ENCODE data around the gene GYG2.
"Not testable (repeated sequence)": the region's sequence is repeated elsewhere in the genome, so short reads cannot be mapped to it uniquely, and the experiment has no call there.

Gene GYG2

DNA sequence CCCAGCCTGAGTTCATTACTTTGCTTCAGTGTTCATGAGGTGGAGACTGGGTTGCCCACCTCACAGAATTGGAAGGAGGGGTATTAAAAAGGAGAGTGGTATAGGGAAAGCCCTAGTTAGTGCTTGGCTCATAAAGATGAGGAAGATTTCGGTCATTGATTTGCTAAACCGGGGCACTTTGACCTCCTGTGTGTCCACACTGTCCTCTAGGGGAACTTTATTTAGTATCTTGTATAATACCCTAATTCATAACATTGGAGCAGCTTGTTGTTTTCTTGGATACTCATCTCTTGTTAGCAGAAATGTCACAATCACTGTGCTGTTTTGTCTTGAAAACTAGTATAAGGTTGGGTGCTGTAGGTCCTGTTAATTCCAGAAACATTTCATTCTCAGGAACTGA lies 49.8 kb downstream of the GYG2 start:
- Histone ChIP-seq H3K36me3 (ENCODE audit: control insufficient read depth in 4 of 4, insufficient read depth in 4 of 4, low read length in 3 of 4) (no peaks in the 10 kb centered on the region), H3K9me3 (ENCODE audit: control extremely low read depth in 1 of 5, control insufficient read depth in 4 of 5, insufficient read depth in 2 of 5, low read depth in 1 of 5, low read length in 4 of 5) (peaks cover 0 to 14% (median 5%) of the 10 kb centered on the region in 5 experiments), H3K4me3 (ENCODE audit: control insufficient read depth in 1 of 7, extremely low read depth in 1 of 7, insufficient read depth in 4 of 7, low read depth in 2 of 7, low read length in 6 of 7) (no peak overlapping the region), H3K4me1 (ENCODE audit: control extremely low read depth in 1 of 4, control insufficient read depth in 4 of 4, insufficient read depth in 4 of 4, low read length in 3 of 4) (no peaks in the 10 kb centered on the region), H3K27ac (ENCODE audit: insufficient read depth in 1 of 2, low read depth in 1 of 2, low read length in 2 of 2, poor library complexity in 1 of 2, severe bottlenecking in 2 of 2) (no peak overlapping the region), H3K27me3 (replicated peaks in 2 of 5; ENCODE audit: control insufficient read depth in 4 of 5, insufficient read depth in 5 of 5, low read length in 4 of 5) (peaks cover 0 to 2% (median 0%) of the 10 kb centered on the region in 5 experiments)
- DNase-seq, result no peak
- POLR2A ChIA-PET, result no interaction called here
- CTCF ChIA-PET, result no interaction called here
- WGBS (ENCODE audit: insufficient coverage), result 100% methylated on average over 1 of the region's 2 CpGs

DNA sequence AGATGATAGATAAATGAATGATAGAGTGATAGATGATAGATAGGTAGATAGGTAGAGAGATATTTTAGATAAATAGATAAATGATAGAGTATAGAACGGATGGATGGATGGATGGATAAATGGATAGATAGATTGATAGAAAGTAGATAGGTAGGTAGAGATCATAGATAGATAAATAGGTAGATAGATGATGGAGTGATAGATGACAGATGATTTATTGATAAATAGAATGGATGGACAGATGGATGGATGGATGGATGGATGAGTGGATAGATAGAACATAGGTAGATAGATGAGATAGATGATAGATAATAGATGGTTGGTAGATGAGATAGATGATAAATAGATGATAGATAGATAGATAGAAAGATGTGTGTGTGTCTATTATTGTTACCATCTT lies 50.9 kb downstream of the GYG2 start:
- no peaks in the 10 kb centered on the region for H3K4me1 ChIP-seq (ENCODE audit: control extremely low read depth in 1 of 4, control insufficient read depth in 4 of 4, insufficient read depth in 4 of 4, low read length in 3 of 4)
- POLR2A ChIA-PET, result no interaction called here
- no peaks in the 10 kb centered on the region for H3K36me3 ChIP-seq (ENCODE audit: control insufficient read depth in 4 of 4, insufficient read depth in 4 of 4, low read length in 3 of 4)
- WGBS (ENCODE audit: insufficient coverage), result 95% methylated on average over 1 of the region's 1 CpG
- CTCF ChIA-PET, result no interaction called here
- H3K4me3 ChIP-seq (ENCODE audit: control insufficient read depth in 1 of 7, extremely low read depth in 1 of 7, insufficient read depth in 4 of 7, low read depth in 2 of 7, low read length in 6 of 7), result no peak overlapping the region
- no peak for DNase-seq
- H3K27ac ChIP-seq (ENCODE audit: insufficient read depth in 1 of 2, low read depth in 1 of 2, low read length in 2 of 2, poor library complexity in 1 of 2, severe bottlenecking in 2 of 2), result no peak overlapping the region
- peaks cover 0 to 5% (median 5%) of the 10 kb centered on the region in 5 experiments for H3K9me3 ChIP-seq (ENCODE audit: control extremely low read depth in 1 of 5, control insufficient read depth in 4 of 5, insufficient read depth in 2 of 5, low read depth in 1 of 5, low read length in 4 of 5)
- H3K27me3 ChIP-seq (replicated peaks in 2 of 5; ENCODE audit: control insufficient read depth in 4 of 5, insufficient read depth in 5 of 5, low read length in 4 of 5), result peaks cover 0 to 2% (median 0%) of the 10 kb centered on the region in 5 experiments

DNA sequence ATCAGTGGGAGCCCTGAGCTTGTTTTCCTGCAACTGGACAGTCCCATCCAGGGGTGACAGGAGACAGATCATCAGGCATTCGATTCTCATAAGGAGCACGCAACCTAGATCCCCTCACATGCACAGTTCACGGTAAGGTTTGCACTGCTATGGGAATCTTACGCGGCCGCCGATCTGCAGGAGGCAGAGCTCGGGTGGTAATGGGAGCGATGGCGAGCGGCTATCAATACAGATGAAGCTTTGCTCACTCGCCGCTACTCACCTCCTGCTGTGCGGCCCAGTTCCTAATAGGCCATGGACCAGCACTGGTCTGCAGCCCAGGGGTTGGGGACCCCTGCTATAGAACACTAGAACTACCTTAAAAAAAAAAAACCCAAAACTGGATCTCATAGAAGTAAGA lies 55.0 kb downstream of the GYG2 start:
- no peak overlapping the region for H3K27ac ChIP-seq (ENCODE audit: insufficient read depth in 1 of 2, low read depth in 1 of 2, low read length in 2 of 2, poor library complexity in 1 of 2, severe bottlenecking in 2 of 2)
- no peaks in the 10 kb centered on the region for H3K9me3 ChIP-seq (ENCODE audit: control extremely low read depth in 1 of 5, control insufficient read depth in 4 of 5, insufficient read depth in 2 of 5, low read depth in 1 of 5, low read length in 4 of 5)
- H3K36me3 ChIP-seq (ENCODE audit: control insufficient read depth in 4 of 4, insufficient read depth in 4 of 4, low read length in 3 of 4), result no peaks in the 10 kb centered on the region
- no peak overlapping the region for H3K4me3 ChIP-seq (ENCODE audit: control insufficient read depth in 1 of 7, extremely low read depth in 1 of 7, insufficient read depth in 4 of 7, low read depth in 2 of 7, low read length in 6 of 7)
- no peak for DNase-seq
- ChIA-PET CTCF (no interaction called here), POLR2A (no interaction called here)
- H3K27me3 ChIP-seq (replicated peaks in 2 of 5; ENCODE audit: control insufficient read depth in 4 of 5, insufficient read depth in 5 of 5, low read length in 4 of 5), result no peaks in the 10 kb centered on the region
- 100% methylated on average over 13 of the region's 14 CpGs for WGBS (ENCODE audit: insufficient coverage)
- H3K4me1 ChIP-seq (ENCODE audit: control extremely low read depth in 1 of 4, control insufficient read depth in 4 of 4, insufficient read depth in 4 of 4, low read length in 3 of 4), result no peaks in the 10 kb centered on the region

DNA sequence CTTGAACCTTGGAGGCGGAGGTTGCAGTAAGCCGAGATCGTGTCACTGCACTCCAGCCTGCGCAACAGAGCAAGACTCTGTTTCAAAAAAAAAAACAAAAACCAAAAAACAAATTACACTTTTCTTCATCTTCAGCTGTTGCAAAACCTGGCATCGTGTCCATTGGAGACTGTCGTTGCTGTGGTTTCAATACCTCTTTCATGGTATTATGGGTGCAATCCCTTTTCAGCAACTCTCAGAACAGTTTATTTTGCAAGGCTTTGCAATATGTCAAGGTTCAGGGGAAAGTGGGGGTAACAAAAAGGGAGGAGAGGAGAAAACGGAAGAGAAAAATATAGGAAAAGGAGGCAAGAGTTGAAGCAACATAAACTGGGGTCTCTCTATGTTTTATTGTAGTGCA lies 59.6 kb downstream of the GYG2 start:
- H3K4me1 ChIP-seq (ENCODE audit: control extremely low read depth in 1 of 4, control insufficient read depth in 4 of 4, insufficient read depth in 4 of 4, low read length in 3 of 4), result peaks cover 0 to 9% (median 5%) of the 10 kb centered on the region in 4 experiments
- 99% methylated on average over 7 of the region's 7 CpGs for WGBS (ENCODE audit: insufficient coverage)
- H3K27ac ChIP-seq (ENCODE audit: insufficient read depth in 1 of 2, low read depth in 1 of 2, low read length in 2 of 2, poor library complexity in 1 of 2, severe bottlenecking in 2 of 2), result no peak overlapping the region
- no peaks in the 10 kb centered on the region for H3K9me3 ChIP-seq (ENCODE audit: control extremely low read depth in 1 of 5, control insufficient read depth in 4 of 5, insufficient read depth in 2 of 5, low read depth in 1 of 5, low read length in 4 of 5)
- CTCF ChIA-PET, result no interaction called here
- POLR2A ChIA-PET, result no interaction called here
- no peak overlapping the region for H3K4me3 ChIP-seq (ENCODE audit: control insufficient read depth in 1 of 7, extremely low read depth in 1 of 7, insufficient read depth in 4 of 7, low read depth in 2 of 7, low read length in 6 of 7)
- no peak for DNase-seq
- H3K36me3 ChIP-seq (ENCODE audit: control insufficient read depth in 4 of 4, insufficient read depth in 4 of 4, low read length in 3 of 4), result no peaks in the 10 kb centered on the region
- H3K27me3 ChIP-seq (replicated peaks in 2 of 5; ENCODE audit: control insufficient read depth in 4 of 5, insufficient read depth in 5 of 5, low read length in 4 of 5), result peaks cover 0 to 6% (median 0%) of the 10 kb centered on the region in 5 experiments

DNA sequence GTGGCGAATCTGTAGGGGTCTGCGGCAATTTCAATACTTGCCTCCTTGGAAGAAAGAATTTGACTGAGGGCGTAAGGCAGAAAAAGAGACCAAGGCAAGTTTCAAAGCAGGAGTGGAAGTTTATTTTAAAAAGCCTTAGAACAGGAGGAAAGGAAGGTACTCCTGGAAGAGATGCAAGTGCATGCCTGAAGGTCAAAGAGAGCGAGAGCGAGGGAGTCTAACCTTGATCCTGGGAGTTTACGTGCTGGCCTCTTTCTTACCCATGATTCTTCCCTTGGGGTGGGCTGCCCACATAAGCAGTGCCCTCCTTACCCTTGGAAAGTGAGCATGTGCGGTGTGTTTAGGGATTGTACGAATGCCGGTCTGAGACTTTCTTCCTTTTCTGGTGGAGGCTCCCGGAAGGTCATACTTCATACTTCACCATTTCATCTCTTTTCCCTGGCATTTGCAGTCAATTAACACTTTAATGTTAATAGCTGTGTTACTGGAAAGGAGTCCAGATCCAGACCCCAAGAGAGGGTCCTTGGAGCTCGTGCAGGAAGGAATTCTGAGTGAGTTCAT lies 60.4 kb downstream of the GYG2 start:
- no peak for DNase-seq
- H3K9me3 ChIP-seq (ENCODE audit: control extremely low read depth in 1 of 5, control insufficient read depth in 4 of 5, insufficient read depth in 2 of 5, low read depth in 1 of 5, low read length in 4 of 5), result no peaks in the 10 kb centered on the region
- ChIA-PET POLR2A (no interaction called here), CTCF (no interaction called here)
- 81% methylated on average over 7 of the region's 11 CpGs for WGBS (ENCODE audit: insufficient coverage)
- no peaks in the 10 kb centered on the region for H3K36me3 ChIP-seq (ENCODE audit: control insufficient read depth in 4 of 4, insufficient read depth in 4 of 4, low read length in 3 of 4)
- peaks cover 0 to 6% (median 0%) of the 10 kb centered on the region in 5 experiments for H3K27me3 ChIP-seq (replicated peaks in 2 of 5; ENCODE audit: control insufficient read depth in 4 of 5, insufficient read depth in 5 of 5, low read length in 4 of 5)
- H3K27ac ChIP-seq (ENCODE audit: insufficient read depth in 1 of 2, low read depth in 1 of 2, low read length in 2 of 2, poor library complexity in 1 of 2, severe bottlenecking in 2 of 2), result peak overlapping the region in 1 of 2 experiments; percentile 67
- H3K4me1 ChIP-seq (ENCODE audit: control extremely low read depth in 1 of 4, control insufficient read depth in 4 of 4, insufficient read depth in 4 of 4, low read length in 3 of 4), result peaks cover 0 to 9% (median 5%) of the 10 kb centered on the region in 4 experiments
- peak overlapping the region in 6 of 7 experiments; percentile 58 to 85 (median 72) for H3K4me3 ChIP-seq (ENCODE audit: control insufficient read depth in 1 of 7, extremely low read depth in 1 of 7, insufficient read depth in 4 of 7, low read depth in 2 of 7, low read length in 6 of 7)

DNA sequence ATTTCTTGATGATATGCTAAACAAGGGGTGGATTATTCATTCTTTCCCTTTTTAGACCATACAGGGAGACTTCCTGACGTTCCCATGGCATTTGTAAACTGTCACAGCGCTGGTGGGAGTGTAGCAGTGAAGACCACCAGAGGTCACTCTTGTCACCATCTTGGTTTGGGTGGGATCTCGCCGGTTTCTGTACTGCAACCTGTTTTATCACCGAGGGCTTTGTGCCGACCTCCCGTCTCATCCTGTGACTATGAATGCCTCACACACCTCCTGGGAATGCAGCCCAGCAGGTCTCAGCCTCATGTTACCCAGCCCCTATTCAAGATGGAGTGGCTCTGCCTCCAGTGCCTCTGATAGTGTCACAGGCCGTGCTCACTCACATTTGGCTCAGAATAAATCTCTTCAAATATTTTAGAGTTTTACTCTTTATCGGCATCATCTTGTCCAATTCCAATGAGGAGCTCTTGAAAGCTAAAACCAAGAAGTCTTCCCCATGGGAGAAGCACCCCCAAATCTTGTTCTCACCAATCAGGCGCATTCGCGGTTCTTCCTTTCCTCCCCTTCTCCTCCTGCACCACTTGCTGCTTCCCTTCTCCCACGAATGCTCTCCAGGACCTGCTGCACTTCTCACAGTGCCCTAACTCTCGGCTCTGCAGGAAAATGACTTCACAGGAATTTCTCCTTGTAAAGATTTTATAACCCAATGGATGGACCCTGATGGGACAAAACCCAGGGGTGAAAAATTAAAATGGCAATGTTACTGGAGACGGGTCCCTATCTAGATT lies 61.2 kb downstream of the GYG2 start:
- Histone ChIP-seq H3K27ac (ENCODE audit: insufficient read depth in 1 of 2, low read depth in 1 of 2, low read length in 2 of 2, poor library complexity in 1 of 2, severe bottlenecking in 2 of 2) (peak overlapping the region in 1 of 2 experiments; percentile 67), H3K4me1 (ENCODE audit: control extremely low read depth in 1 of 4, control insufficient read depth in 4 of 4, insufficient read depth in 4 of 4, low read length in 3 of 4) (peaks cover 0 to 12% (median 6%) of the 10 kb centered on the region in 4 experiments), H3K4me3 (ENCODE audit: control insufficient read depth in 1 of 7, extremely low read depth in 1 of 7, insufficient read depth in 4 of 7, low read depth in 2 of 7, low read length in 6 of 7) (peak overlapping the region in 6 of 7 experiments; percentile 58 to 85 (median 72))
- peak; percentile 20 to 30 (median 30) for DNase-seq
- POLR2A ChIA-PET; CTCF ChIA-PET; H3K27me3 ChIP-seq (replicated peaks in 2 of 5; ENCODE audit: control insufficient read depth in 4 of 5, insufficient read depth in 5 of 5, low read length in 4 of 5); H3K36me3 ChIP-seq (ENCODE audit: control insufficient read depth in 4 of 4, insufficient read depth in 4 of 4, low read length in 3 of 4); H3K9me3 ChIP-seq (ENCODE audit: control extremely low read depth in 1 of 5, control insufficient read depth in 4 of 5, insufficient read depth in 2 of 5, low read depth in 1 of 5, low read length in 4 of 5): not testable (repeated sequence)
- 26% methylated on average over 13 of the region's 15 CpGs for WGBS (ENCODE audit: insufficient coverage)

All from common myeloid progenitor, CD34-positive (primary cell).